ENCODE results near the gene DCPS.

DNA sequence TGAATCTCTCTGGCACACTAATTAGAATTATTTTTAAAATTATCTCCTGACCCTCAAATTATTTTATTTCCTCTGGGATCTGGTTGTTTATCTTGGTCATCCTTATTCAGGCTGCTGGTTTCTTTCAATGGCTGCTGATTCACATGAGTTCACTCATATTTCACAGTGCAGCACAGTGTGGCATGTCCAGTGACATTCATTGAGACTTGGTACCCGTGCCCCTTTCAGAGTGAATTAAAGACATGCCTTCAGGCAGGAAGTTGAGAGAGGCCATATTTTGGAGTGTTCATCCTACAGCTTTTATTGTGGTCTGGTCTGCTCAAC is 13.5 kb downstream of the DCPS start:
- TF ChIP-seq, protein P1, sequence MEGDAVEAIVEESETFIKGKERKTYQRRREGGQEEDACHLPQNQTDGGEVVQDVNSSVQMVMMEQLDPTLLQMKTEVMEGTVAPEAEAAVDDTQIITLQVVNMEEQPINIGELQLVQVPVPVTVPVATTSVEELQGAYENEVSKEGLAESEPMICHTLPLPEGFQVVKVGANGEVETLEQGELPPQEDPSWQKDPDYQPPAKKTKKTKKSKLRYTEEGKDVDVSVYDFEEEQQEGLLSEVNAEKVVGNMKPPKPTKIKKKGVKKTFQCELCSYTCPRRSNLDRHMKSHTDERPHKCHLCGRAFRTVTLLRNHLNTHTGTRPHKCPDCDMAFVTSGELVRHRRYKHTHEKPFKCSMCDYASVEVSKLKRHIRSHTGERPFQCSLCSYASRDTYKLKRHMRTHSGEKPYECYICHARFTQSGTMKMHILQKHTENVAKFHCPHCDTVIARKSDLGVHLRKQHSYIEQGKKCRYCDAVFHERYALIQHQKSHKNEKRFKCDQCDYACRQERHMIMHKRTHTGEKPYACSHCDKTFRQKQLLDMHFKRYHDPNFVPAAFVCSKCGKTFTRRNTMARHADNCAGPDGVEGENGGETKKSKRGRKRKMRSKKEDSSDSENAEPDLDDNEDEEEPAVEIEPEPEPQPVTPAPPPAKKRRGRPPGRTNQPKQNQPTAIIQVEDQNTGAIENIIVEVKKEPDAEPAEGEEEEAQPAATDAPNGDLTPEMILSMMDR (IDR thresholded peaks at IDR 0.05), result no peak
- TF ChIP-seq RXRA (IDR thresholded peaks at IDR 0.05; ENCODE audit: borderline replicate concordance, low read depth) (no peak), RAD21 (IDR thresholded peaks at IDR 0.05; ENCODE audit: low read length) (no peak), PBX3 (IDR thresholded peaks at IDR 0.05) (no peak), GABPA (IDR thresholded peaks at IDR 0.05; ENCODE audit: low read depth) (no peak), EP300 (IDR thresholded peaks at IDR 0.05; ENCODE audit: borderline replicate concordance in 1 of 2, low read depth in 1 of 2, low read length in 1 of 2) (no peak)

Data from SK-N-SH (cell line).